H9 (cell line): ENCODE measurements around the gene GMPR. TPM values are rescaled to one million over a fixed set of nuclear protein-coding genes. Genes with fewer than 3 reads are reported as not detected.

ENCODE experiments used
- DNase-seq: peaks from one replicate; pipeline ENCODE4 v3.0.0-alpha.2; 2017
- H2AFZ ChIP-seq: one replicate; pipeline ENCODE4 v1.6.1; 2013; ENCODE audit warnings: mild to moderate bottlenecking, low read length, control low read depth, moderate library complexity
- H2AK5ac ChIP-seq: 2 replicates; pipeline ENCODE4 v1.6.1; 2013; ENCODE audit warnings: low read length, control low read depth, mixed read lengths; ENCODE audit not compliant: insufficient read length
- H2BK120ac ChIP-seq: one replicate; pipeline ENCODE4 v1.6.1; 2013; ENCODE audit warnings: low read depth, mild to moderate bottlenecking, low read length, control low read depth, inconsistent platforms; ENCODE audit not compliant: poor library complexity, severe bottlenecking
- H2BK12ac ChIP-seq: 2 replicates; pipeline ENCODE4 v1.6.1; 2013; ENCODE audit warnings: low read length, control low read depth, mixed read lengths, low read depth; ENCODE audit not compliant: insufficient read length
- H2BK15ac ChIP-seq: 2 replicates; pipeline ENCODE4 v1.6.1; 2013; ENCODE audit warnings: low read depth, low read length, control low read depth
- H2BK20ac ChIP-seq: one replicate; pipeline ENCODE4 v1.6.1; 2013; ENCODE audit warnings: low read depth, mild to moderate bottlenecking, low read length, control low read depth, inconsistent platforms; ENCODE audit not compliant: poor library complexity, severe bottlenecking
- H2BK5ac ChIP-seq: 2 replicates; pipeline ENCODE4 v1.6.1; 2013; ENCODE audit warnings: low read length, control low read depth, mixed read lengths; ENCODE audit not compliant: insufficient read length
- H3K14ac ChIP-seq: 2 replicates; pipeline ENCODE4 v1.6.1; 2013; ENCODE audit warnings: low read length, control low read depth; ENCODE audit not compliant: insufficient read depth
- H3K18ac ChIP-seq: 2 replicates; pipeline ENCODE4 v1.6.1; 2013; ENCODE audit warnings: low read depth, mild to moderate bottlenecking, mixed read lengths, low read length, control low read depth; ENCODE audit not compliant: insufficient read length
- H3K23ac ChIP-seq: 2 replicates; pipeline ENCODE4 v1.6.1; 2013; ENCODE audit warnings: low read length, control low read depth, mixed read lengths, low read depth; ENCODE audit not compliant: insufficient read length
- H3K23me2 ChIP-seq: 2 replicates; pipeline ENCODE4 v1.6.1; 2013; ENCODE audit warnings: low read depth, mild to moderate bottlenecking, mixed read lengths, low read length, control low read depth; ENCODE audit not compliant: insufficient read length, poor library complexity, severe bottlenecking
- H3K27ac ChIP-seq: 2 replicates; pipeline ENCODE4 v1.5.1; 2013; ENCODE audit warnings: low read length, control low read depth, mixed read lengths, low read depth; ENCODE audit not compliant: insufficient read length
- H3K27me3 ChIP-seq: 2 replicates; pipeline ENCODE4 v1.6.1; 2013; ENCODE audit warnings: low read length, control low read depth, inconsistent platforms; ENCODE audit not compliant: insufficient read depth
- H3K4ac ChIP-seq: 2 replicates; pipeline ENCODE4 v1.6.1; 2013; ENCODE audit warnings: low read depth, mild to moderate bottlenecking, control low read depth, inconsistent platforms, low read length, moderate library complexity
- H3K4me1 ChIP-seq: 2 replicates; pipeline ENCODE4 v1.6.1; 2013; ENCODE audit warnings: low read length, control low read depth, inconsistent platforms; ENCODE audit not compliant: insufficient read depth
- H3K4me2 ChIP-seq: 2 replicates; pipeline ENCODE4 v1.6.1; 2013; ENCODE audit warnings: low read length, control low read depth, mixed read lengths; ENCODE audit not compliant: insufficient read length, insufficient read depth
- H3K56ac ChIP-seq: 2 replicates; pipeline ENCODE4 v1.6.1; 2013; ENCODE audit warnings: low read depth, mild to moderate bottlenecking, mixed read lengths, low read length, control low read depth; ENCODE audit not compliant: insufficient read length
- H3K79me1 ChIP-seq: 2 replicates; pipeline ENCODE4 v1.6.1; 2013; ENCODE audit warnings: low read depth, mild to moderate bottlenecking, moderate library complexity, low read length, control low read depth, inconsistent platforms; ENCODE audit not compliant: insufficient read depth, poor library complexity, severe bottlenecking
- H3K79me2 ChIP-seq: 2 replicates; pipeline ENCODE4 v1.6.1; 2013; ENCODE audit warnings: low read length, control low read depth, inconsistent platforms; ENCODE audit not compliant: insufficient read depth
- H3K9ac ChIP-seq: 2 replicates; pipeline ENCODE4 v1.6.1; 2013; ENCODE audit warnings: low read length, control low read depth, mixed read lengths; ENCODE audit not compliant: insufficient read length; ENCODE audit errors: extremely low read depth
- H3K9me3 ChIP-seq: one replicate; pipeline ENCODE4 v1.6.1; 2013; ENCODE audit warnings: low read depth, low read length, inconsistent platforms; ENCODE audit not compliant: control insufficient read depth
- H3T11ph ChIP-seq: one replicate; pipeline ENCODE4 v1.6.1; 2013; ENCODE audit warnings: mild to moderate bottlenecking, low read length, control low read depth, inconsistent platforms
- H4K20me1 ChIP-seq: one replicate; pipeline ENCODE4 v1.6.1; 2013; ENCODE audit not compliant: control insufficient read depth, insufficient read length, insufficient read depth
- H4K5ac ChIP-seq: 2 replicates; pipeline ENCODE4 v1.6.1; 2013; ENCODE audit warnings: low read depth, mild to moderate bottlenecking, mixed read lengths, low read length, control low read depth; ENCODE audit not compliant: insufficient read length
- H4K8ac ChIP-seq: replicated peaks from 2 replicates; pipeline ENCODE4 v1.6.1; 2013; ENCODE audit warnings: low read length, control low read depth, mixed read lengths, low read depth; ENCODE audit not compliant: insufficient read length
- H4K91ac ChIP-seq: 2 replicates; pipeline ENCODE4 v1.6.1; 2013; ENCODE audit warnings: low read depth, mild to moderate bottlenecking, moderate library complexity, mixed read lengths, low read length, control low read depth; ENCODE audit not compliant: insufficient read length
- H3K27ac Mint-ChIP-seq, 3 experiments: 2 replicates in 2 of 3; 3 replicates in 1 of 3; pipeline ENCODE4 v1.8.0; 2020 to 2021; ENCODE audit warnings: mixed read lengths in 3 of 3, mild to moderate bottlenecking in 1 of 3, moderate library complexity in 1 of 3
- H3K27me3 Mint-ChIP-seq: 2 replicates; pipeline ENCODE4 v1.8.0; 2021; ENCODE audit warnings: low read depth, mild to moderate bottlenecking, moderate library complexity, mixed read lengths
- H3K36me3 Mint-ChIP-seq, 3 experiments: 2 replicates in 2 of 3; 3 replicates in 1 of 3; pipeline ENCODE4 v1.8.0; 2020 to 2021; ENCODE audit warnings: low read depth in 3 of 3, mixed read lengths in 3 of 3; ENCODE audit not compliant: insufficient read depth in 1 of 3
- H3K4me1 Mint-ChIP-seq, 2 experiments: 2 replicates each; pipeline ENCODE4 v1.8.0; 2020; ENCODE audit warnings: mixed read lengths in 2 of 2
- H3K4me3 Mint-ChIP-seq, 2 experiments: 2 replicates in 1 of 2; 3 replicates in 1 of 2; pipeline ENCODE4 v1.8.0; 2020 to 2021; ENCODE audit warnings: mild to moderate bottlenecking in 2 of 2, mixed read lengths in 2 of 2, moderate library complexity in 1 of 2
- H3K9me3 Mint-ChIP-seq, 2 experiments: 2 replicates in 1 of 2; 3 replicates in 1 of 2; pipeline ENCODE4 v1.8.0; 2020; ENCODE audit warnings: mild to moderate bottlenecking in 2 of 2, mixed read lengths in 2 of 2, moderate library complexity in 1 of 2
- WGBS: extraction: QIAGEN DNeasy Blood & Tissue Kit; methylation state at CpG from one replicate; pipeline ENCODE4 v1.1.7; 2013; ENCODE audit warnings: missing lambda C conversion rate, low lambda C conversion rate, mixed read lengths; ENCODE audit not compliant: insufficient read length; ENCODE audit errors: extremely low coverage; 5-methylcytosine and 5-hydroxymethylcytosine counted together
- total RNA-seq: library from RNA; stranded (reverse); gene quantifications from 2 replicates; pipeline ENCODE4 v1.2.1, GENCODE V29; 2021
- TF ChIP-seq, protein P1 (sequence below): fragments of 200-600 bp; sonication (generic); conservative IDR thresholded peaks from 3 replicates; pipeline ENCODE4 v1.8.0; 2021; ENCODE audit warnings: antibody characterized with exemption, mild to moderate bottlenecking

GMPR gene
- total RNA-seq, 1 experiment from 2014 or later: 0.70 TPM

DNA sequence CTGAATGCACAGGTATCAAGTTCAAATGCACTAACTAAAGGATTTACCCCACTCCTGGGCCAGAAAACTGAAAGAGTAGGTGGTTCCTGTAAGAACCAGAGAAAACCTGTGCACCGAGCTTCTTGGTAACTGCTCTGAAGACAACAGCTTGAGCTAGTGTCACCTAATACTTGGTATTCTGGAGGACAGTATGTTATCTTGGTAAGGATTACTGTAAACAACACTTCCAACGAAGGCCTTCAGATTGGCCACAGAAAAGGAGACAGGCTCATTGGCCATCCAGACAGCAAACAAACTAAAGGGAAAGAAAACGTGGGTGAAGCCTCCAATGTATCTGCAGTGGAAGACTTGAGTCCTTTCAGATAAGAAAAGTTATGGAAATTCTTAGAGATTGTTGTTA, 61.5 kb downstream of the GMPR start:
- Histone ChIP-seq H3K27ac (no peak overlapping the region), H2BK12ac (no peak overlapping the region), H3K9me3 (no peaks in the 10 kb centered on the region), H2BK5ac (no peak overlapping the region), H3T11ph (no peak overlapping the region), H3K9ac (no peak overlapping the region), H3K27me3 (no peaks in the 10 kb centered on the region), H4K8ac (no peak overlapping the region), H4K91ac (no peak overlapping the region), H2AK5ac (no peak overlapping the region), H3K14ac (no peak overlapping the region), H2BK120ac (no peak overlapping the region), H3K4ac (no peak overlapping the region), H3K4me1 (peaks cover 2% of the 10 kb centered on the region; the same call in 1 of the 2 replicates), H3K23me2 (no peaks in the 10 kb centered on the region), H4K20me1 (no peaks in the 10 kb centered on the region), H3K23ac (no peak overlapping the region), H3K56ac (no peak overlapping the region), H3K79me2 (no peaks in the 10 kb centered on the region), H4K5ac (no peak overlapping the region), H2AFZ (no peak overlapping the region), H2BK20ac (no peak overlapping the region), H3K18ac (no peak overlapping the region), H3K4me2 (no peak overlapping the region), H3K79me1 (no peaks in the 10 kb centered on the region), H2BK15ac (no peak overlapping the region)
- no peak overlapping the region for H3K4me3 Mint-ChIP-seq
- WGBS: no CpG with 5 or more reads among the region's 3 CpGs
- peaks cover 2% of the 10 kb centered on the region; the same call in 1 of the 2 replicates for H3K27me3 Mint-ChIP-seq
- H3K36me3 Mint-ChIP-seq: no peaks in the 10 kb centered on the region
- H3K27ac Mint-ChIP-seq: no peak overlapping the region
- H3K9me3 Mint-ChIP-seq: no peaks in the 10 kb centered on the region
- peaks cover 14 to 27% of the 10 kb centered on the region in 2 experiments for H3K4me1 Mint-ChIP-seq
- TF ChIP-seq, protein P1, sequence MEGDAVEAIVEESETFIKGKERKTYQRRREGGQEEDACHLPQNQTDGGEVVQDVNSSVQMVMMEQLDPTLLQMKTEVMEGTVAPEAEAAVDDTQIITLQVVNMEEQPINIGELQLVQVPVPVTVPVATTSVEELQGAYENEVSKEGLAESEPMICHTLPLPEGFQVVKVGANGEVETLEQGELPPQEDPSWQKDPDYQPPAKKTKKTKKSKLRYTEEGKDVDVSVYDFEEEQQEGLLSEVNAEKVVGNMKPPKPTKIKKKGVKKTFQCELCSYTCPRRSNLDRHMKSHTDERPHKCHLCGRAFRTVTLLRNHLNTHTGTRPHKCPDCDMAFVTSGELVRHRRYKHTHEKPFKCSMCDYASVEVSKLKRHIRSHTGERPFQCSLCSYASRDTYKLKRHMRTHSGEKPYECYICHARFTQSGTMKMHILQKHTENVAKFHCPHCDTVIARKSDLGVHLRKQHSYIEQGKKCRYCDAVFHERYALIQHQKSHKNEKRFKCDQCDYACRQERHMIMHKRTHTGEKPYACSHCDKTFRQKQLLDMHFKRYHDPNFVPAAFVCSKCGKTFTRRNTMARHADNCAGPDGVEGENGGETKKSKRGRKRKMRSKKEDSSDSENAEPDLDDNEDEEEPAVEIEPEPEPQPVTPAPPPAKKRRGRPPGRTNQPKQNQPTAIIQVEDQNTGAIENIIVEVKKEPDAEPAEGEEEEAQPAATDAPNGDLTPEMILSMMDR: no peak
- no peak for DNase-seq
